OCI-LY3 (cell line): ENCODE measurements around the gene ERC2.
A peak's percentile ranks its signal among the peaks of the same experiment; 100 is the strongest.

Experiments used
- H2AFZ ChIP-seq: fragments of 200-600, 300-600 bp; shearing (Covaris generic); 2 replicates; pipeline ENCODE4 v1.6.0; 2014; ENCODE audit warnings: antibody characterized with exemption, low read depth, low read length
- H3K27ac ChIP-seq: fragments of 200-600, 300-600 bp; sonication (generic); 2 replicates; pipeline ENCODE4 v1.5.1; 2014; ENCODE audit warnings: mild to moderate bottlenecking, low read length, moderate library complexity, mixed read lengths
- H3K27me3 ChIP-seq: fragments of 200-600, 300-600 bp; sonication (generic); 2 replicates; pipeline ENCODE4 v1.6.1; 2014; ENCODE audit warnings: low read depth, low read length, mixed read lengths
- H3K36me3 ChIP-seq: fragments of 200-600, 300-600 bp; sonication (generic); replicated peaks from 2 replicates; pipeline ENCODE3; 2014; ENCODE audit warnings: low read depth, low read length, mixed read lengths
- H3K4me1 ChIP-seq: fragments of 300-600, 200-600 bp; sonication (generic); 2 replicates; pipeline ENCODE4 v1.6.1; 2014; ENCODE audit warnings: low read length, mixed read lengths
- H3K4me2 ChIP-seq: fragments of 200-600, 300-600 bp; sonication (generic); 2 replicates; pipeline ENCODE4 v1.6.1; 2014; ENCODE audit warnings: low read length, mixed read lengths
- H3K4me3 ChIP-seq: fragments of 300-600, 200-600 bp; sonication (generic); 2 replicates; pipeline ENCODE4 v1.5.1; 2014; ENCODE audit warnings: antibody characterized with exemption, mild to moderate bottlenecking, low read length, moderate library complexity
- H3K79me2 ChIP-seq: fragments of 300-600, 200-600 bp; shearing (Covaris generic); 2 replicates; pipeline ENCODE4 v1.6.1; 2014; ENCODE audit warnings: mild to moderate bottlenecking, low read length, mixed read lengths
- H3K9ac ChIP-seq: fragments of 300-600, 200-600 bp; shearing (Covaris generic); 2 replicates; pipeline ENCODE4 v1.6.0; 2014; ENCODE audit warnings: mild to moderate bottlenecking, low read length, moderate library complexity
- H3K9me3 ChIP-seq: fragments of 200-600, 300-600 bp; shearing (Covaris generic); 2 replicates; pipeline ENCODE4 v1.6.1; 2014; ENCODE audit warnings: low read length, mixed read lengths; ENCODE audit not compliant: insufficient read depth
- H4K20me1 ChIP-seq: fragments of 200-600, 300-600 bp; sonication (generic); 2 replicates; pipeline ENCODE4 v1.6.1; 2016; ENCODE audit warnings: low read length, mixed read lengths; ENCODE audit not compliant: insufficient read depth
- CTCF ChIP-seq: fragments of 200-600, 300-600 bp; sonication (generic); IDR thresholded peaks from 2 replicates; pipeline ENCODE4 v1.5.1; 2014; ENCODE audit warnings: antibody characterized with exemption, low read length, low read depth
- EZH2phosphoT487 ChIP-seq: fragments of 200-600 bp; shearing (Covaris generic); IDR thresholded peaks from 2 replicates; pipeline ENCODE4 v1.6.1; 2018; ENCODE audit warnings: antibody characterized with exemption, mixed run types, low read depth

Gene ERC2

GRCh38 chr3:55486101-55486856 is 982.0 kb downstream of the ERC2 start:
- H3K4me2 ChIP-seq: peak overlapping the region; percentile 98
- H2AFZ ChIP-seq: no peak overlapping the region; the same call in 1 of the 2 replicates
- no peak overlapping the region for H3K27ac ChIP-seq
- no peak for TF ChIP-seq EZH2phosphoT487
- TF ChIP-seq CTCF: no peak
- H3K27me3 ChIP-seq: peaks cover 15% of the 10 kb centered on the region; the same call in 1 of the 2 replicates
- peaks cover 9% of the 10 kb centered on the region; the same call in 1 of the 2 replicates for H3K4me1 ChIP-seq
- H3K79me2 ChIP-seq: no peaks in the 10 kb centered on the region
- H3K9me3 ChIP-seq: no peaks in the 10 kb centered on the region
- peak overlapping the region; percentile 84 for H3K4me3 ChIP-seq
- H3K9ac ChIP-seq: peak overlapping the region; percentile 56
- H4K20me1 ChIP-seq: no peaks in the 10 kb centered on the region
- H3K36me3 ChIP-seq: no peaks in the 10 kb centered on the region

DNA sequence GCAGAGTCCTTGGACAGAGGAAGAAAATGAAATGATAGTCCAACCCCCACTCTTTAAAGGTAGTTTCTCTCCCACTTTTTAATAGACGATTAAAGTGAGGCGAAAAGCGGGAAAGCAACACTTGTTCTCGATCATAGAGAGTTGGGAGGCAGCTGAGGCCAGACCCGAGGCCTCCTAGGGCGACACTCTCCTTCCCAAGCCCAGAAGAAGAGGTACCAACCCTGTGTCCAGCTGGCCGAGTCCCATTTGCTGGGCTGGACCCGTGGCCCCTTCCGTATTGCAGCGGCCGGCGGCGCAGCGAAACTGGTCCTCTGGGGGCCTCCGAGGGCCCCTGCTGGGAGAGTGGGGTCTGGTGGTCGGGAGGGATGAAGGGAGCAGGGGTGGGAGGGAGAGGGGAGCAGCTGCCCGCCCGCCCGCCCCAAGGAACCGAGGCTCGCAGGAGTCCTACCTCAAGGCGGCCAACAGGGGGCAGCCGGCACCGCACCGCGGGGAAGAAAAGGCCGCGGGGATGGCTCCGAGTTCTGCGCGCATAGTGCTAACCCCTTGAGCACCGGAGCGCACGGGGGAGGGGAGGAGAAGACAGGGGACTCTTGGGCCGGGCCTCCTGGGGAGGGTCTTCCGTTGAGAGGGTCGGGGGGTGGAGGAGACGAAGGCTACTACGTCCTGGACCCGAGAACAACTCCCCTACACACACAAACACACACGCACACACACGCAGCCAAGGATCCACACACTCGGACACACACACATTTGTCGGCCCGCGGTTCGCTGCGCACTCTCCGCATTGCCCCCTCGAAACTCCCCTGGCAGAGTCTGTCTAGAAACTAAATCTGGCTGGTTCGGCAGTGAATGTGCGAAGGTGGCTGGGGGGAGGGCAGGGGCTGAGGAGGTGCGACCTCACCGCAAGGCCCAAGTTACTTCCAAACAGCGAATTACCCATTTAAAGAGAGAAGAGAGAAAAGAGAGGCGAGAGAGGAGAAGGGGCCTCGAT is 983.2 kb downstream of the ERC2 start:
- Histone ChIP-seq H3K27ac (no peak overlapping the region), H2AFZ (peak overlapping the region; percentile 84), H3K4me1 (peaks cover 9% of the 10 kb centered on the region; the same call in 1 of the 2 replicates)

GRCh38 chr3:55484191-55484689 is 984.0 kb downstream of the ERC2 start:
- Histone ChIP-seq H3K4me1 (peaks cover 9% of the 10 kb centered on the region; the same call in 1 of the 2 replicates), H3K36me3 (no peaks in the 10 kb centered on the region), H3K4me2 (no peak overlapping the region; the same call in 1 of the 2 replicates), H3K4me3 (no peak overlapping the region), H2AFZ (no peak overlapping the region; the same call in 1 of the 2 replicates), H3K9ac (no peak overlapping the region), H3K9me3 (no peaks in the 10 kb centered on the region), H4K20me1 (no peaks in the 10 kb centered on the region), H3K79me2 (no peaks in the 10 kb centered on the region), H3K27me3 (peaks cover 16% of the 10 kb centered on the region), H3K27ac (no peak overlapping the region)
- TF ChIP-seq CTCF: no peak
- TF ChIP-seq EZH2phosphoT487: no peak

More for the DNA sequence above, 983.2 kb downstream of the ERC2 start:
- peak overlapping the region; percentile 98 for H3K4me2 ChIP-seq
- peak overlapping the region; percentile 84 for H3K4me3 ChIP-seq
- peak overlapping the region; percentile 56 for H3K9ac ChIP-seq
- no peaks in the 10 kb centered on the region for H3K79me2 ChIP-seq
- no peak for TF ChIP-seq EZH2phosphoT487
- TF ChIP-seq CTCF: peak; percentile 47
- no peaks in the 10 kb centered on the region for H3K9me3 ChIP-seq
- no peaks in the 10 kb centered on the region for H3K36me3 ChIP-seq
- H3K27me3 ChIP-seq: peaks cover 15% of the 10 kb centered on the region; the same call in 1 of the 2 replicates
- no peaks in the 10 kb centered on the region for H4K20me1 ChIP-seq
